Measurements from ENCODE around the gene GALNT14.

GALNT14 gene

DNA sequence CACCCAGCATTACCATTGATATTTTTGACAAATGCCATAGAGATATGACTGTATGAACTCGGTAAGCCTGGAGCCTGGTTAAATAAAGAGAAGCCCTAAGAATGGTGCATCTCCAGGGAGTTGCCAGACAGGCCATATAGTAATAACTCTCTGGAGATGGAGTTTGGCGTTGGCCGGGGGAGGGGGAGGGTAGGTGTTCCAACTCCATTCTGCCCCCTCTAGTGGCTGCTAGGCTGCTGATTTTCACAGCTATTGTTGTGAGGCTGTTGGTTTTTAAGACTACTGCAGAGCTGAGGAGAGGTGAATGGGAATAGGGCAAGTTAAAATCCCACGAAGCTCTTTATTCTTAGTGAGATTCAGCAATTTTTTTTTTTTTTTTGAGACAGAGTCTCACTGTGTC is 99.9 kb downstream of the GALNT14 start:
- no peak for DNase-seq (ENCODE audit: low spot score)
- Histone ChIP-seq H3K36me3 (ENCODE audit: low read depth) (no peaks in the 10 kb centered on the region; the same call in 1 of the 2 replicates), H3K27me3 (ENCODE audit: insufficient read depth, poor library complexity, severe bottlenecking) (no peaks in the 10 kb centered on the region), H3K4me3 (ENCODE audit: severe bottlenecking) (no peak overlapping the region), H3K4me1 (ENCODE audit: insufficient read depth, poor library complexity, severe bottlenecking) (no peaks in the 10 kb centered on the region), H3K9me3 (ENCODE audit: severe bottlenecking) (peaks cover 8% of the 10 kb centered on the region), H3K27ac (ENCODE audit: poor library complexity, severe bottlenecking) (no peak overlapping the region)
- TF ChIP-seq, protein P1, sequence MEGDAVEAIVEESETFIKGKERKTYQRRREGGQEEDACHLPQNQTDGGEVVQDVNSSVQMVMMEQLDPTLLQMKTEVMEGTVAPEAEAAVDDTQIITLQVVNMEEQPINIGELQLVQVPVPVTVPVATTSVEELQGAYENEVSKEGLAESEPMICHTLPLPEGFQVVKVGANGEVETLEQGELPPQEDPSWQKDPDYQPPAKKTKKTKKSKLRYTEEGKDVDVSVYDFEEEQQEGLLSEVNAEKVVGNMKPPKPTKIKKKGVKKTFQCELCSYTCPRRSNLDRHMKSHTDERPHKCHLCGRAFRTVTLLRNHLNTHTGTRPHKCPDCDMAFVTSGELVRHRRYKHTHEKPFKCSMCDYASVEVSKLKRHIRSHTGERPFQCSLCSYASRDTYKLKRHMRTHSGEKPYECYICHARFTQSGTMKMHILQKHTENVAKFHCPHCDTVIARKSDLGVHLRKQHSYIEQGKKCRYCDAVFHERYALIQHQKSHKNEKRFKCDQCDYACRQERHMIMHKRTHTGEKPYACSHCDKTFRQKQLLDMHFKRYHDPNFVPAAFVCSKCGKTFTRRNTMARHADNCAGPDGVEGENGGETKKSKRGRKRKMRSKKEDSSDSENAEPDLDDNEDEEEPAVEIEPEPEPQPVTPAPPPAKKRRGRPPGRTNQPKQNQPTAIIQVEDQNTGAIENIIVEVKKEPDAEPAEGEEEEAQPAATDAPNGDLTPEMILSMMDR (IDR thresholded peaks at IDR 0.05; ENCODE audit: poor library complexity, severe bottlenecking), result no peak
- ATAC-seq (ENCODE audit: low read depth), result no peak

DNA sequence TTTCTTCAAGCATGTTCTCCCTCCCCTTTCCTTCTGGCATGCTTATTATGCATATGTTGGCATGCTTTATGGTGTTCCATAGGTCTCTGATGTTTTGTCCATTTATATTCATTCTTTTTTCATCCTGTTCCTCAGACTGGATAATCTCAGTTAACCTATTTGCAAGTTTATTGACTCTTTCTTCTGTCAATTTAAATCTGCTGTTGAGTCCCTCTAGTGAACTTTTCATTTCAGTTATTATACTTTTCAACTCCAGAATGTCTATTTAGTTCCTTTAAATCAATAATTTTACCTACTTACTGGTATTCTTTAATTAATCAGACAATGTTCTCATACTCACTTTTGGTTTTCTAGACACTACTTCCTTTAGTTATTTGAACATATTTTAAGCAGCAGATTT is 101.2 kb downstream of the GALNT14 start:
- peaks cover 8% of the 10 kb centered on the region for H3K9me3 ChIP-seq (ENCODE audit: severe bottlenecking)
- H3K36me3 ChIP-seq (ENCODE audit: low read depth), result no peaks in the 10 kb centered on the region; the same call in 1 of the 2 replicates
- ATAC-seq (ENCODE audit: low read depth) (no peak), DNase-seq (ENCODE audit: low spot score) (no peak)
- no peaks in the 10 kb centered on the region for H3K27me3 ChIP-seq (ENCODE audit: insufficient read depth, poor library complexity, severe bottlenecking)
- H3K4me3 ChIP-seq (ENCODE audit: severe bottlenecking), result no peak overlapping the region
- TF ChIP-seq, protein P1 (IDR thresholded peaks at IDR 0.05; ENCODE audit: poor library complexity, severe bottlenecking), result no peak
- H3K4me1 ChIP-seq (ENCODE audit: insufficient read depth, poor library complexity, severe bottlenecking), result no peaks in the 10 kb centered on the region
- no peak overlapping the region for H3K27ac ChIP-seq (ENCODE audit: poor library complexity, severe bottlenecking)

DNA sequence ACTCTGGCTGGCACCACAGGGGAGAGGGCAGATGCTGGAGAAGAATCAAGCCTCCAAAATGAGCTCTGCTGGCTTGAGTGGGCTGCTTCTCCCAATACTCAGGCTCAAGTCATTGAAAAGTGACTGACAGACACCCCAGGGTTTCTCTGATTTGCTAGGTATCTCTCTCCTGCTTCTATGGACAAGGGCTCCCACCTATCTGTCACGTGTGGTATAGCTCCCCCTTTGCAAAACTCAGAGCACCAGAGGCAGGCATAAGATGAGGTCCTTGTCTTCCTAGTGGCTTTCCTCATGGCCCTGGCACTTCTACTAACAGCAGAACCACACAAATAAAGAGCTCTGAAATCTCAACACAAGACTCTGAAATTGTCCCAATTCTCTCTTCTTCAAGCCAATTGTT is 105.2 kb downstream of the GALNT14 start:
- Histone ChIP-seq H3K27me3 (ENCODE audit: insufficient read depth, poor library complexity, severe bottlenecking) (no peaks in the 10 kb centered on the region), H3K4me1 (ENCODE audit: insufficient read depth, poor library complexity, severe bottlenecking) (no peaks in the 10 kb centered on the region), H3K36me3 (ENCODE audit: low read depth) (no peaks in the 10 kb centered on the region; the same call in 1 of the 2 replicates), H3K27ac (ENCODE audit: poor library complexity, severe bottlenecking) (no peak overlapping the region), H3K9me3 (ENCODE audit: severe bottlenecking) (peaks cover 8% of the 10 kb centered on the region), H3K4me3 (ENCODE audit: severe bottlenecking) (no peak overlapping the region)
- no peak for ATAC-seq (ENCODE audit: low read depth)
- DNase-seq (ENCODE audit: low spot score), result no peak
- TF ChIP-seq, protein P1 (IDR thresholded peaks at IDR 0.05; ENCODE audit: poor library complexity, severe bottlenecking), result no peak

DNA sequence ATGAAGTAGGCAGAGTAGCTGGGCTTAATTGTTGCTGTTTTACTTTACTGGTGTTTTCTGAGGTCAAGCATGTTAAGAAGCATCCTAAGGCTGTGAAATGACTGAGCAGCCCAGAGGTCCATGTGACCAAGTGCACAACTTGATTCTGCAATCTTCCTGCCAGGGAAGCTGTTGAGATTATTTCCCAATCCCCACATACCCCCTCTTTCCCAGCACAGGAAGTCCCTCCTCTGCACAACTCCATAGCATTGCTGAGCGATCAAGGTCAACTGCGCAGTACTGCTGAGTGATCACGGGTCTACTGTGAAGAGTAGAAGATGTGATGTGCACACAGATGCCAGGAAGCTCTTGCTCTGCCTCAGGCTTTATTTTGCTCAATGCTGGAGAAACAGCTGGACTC is 105.8 kb downstream of the GALNT14 start:
- ATAC-seq (ENCODE audit: low read depth) (no peak), DNase-seq (ENCODE audit: low spot score) (no peak)
- TF ChIP-seq, protein P1 (IDR thresholded peaks at IDR 0.05; ENCODE audit: poor library complexity, severe bottlenecking), result no peak
- Histone ChIP-seq H3K4me3 (ENCODE audit: severe bottlenecking) (no peak overlapping the region), H3K27ac (ENCODE audit: poor library complexity, severe bottlenecking) (no peak overlapping the region), H3K4me1 (ENCODE audit: insufficient read depth, poor library complexity, severe bottlenecking) (no peaks in the 10 kb centered on the region), H3K27me3 (ENCODE audit: insufficient read depth, poor library complexity, severe bottlenecking) (no peaks in the 10 kb centered on the region), H3K36me3 (ENCODE audit: low read depth) (no peaks in the 10 kb centered on the region; the same call in 1 of the 2 replicates), H3K9me3 (ENCODE audit: severe bottlenecking) (peaks cover 8% of the 10 kb centered on the region)

DNA sequence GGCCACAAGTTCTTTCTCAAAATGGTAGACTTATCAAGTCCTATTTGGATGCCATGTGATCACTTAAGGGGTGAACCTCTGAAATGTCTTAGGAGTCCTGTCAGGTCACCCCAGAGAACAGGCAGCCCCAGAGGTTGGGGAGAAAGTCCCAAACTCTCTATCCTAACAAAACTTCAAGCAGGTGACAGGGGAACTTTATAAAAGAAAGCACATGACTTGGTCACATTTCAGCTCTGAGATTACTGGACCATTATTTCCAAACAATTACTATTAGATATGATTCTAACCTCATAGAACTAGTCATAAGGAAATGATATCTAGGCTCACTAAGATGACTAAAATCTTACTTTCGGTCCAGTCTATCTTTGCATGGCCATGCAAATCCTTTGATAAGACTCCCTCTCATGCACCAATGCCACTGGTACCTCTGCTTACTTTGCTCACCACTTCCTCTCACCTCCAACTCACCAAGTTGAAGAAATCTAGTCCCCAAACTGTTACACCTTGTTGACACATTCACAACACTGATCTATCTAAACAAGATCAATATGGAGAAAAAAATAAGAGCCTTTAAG is 107.0 kb downstream of the GALNT14 start:
- Histone ChIP-seq H3K4me1 (ENCODE audit: insufficient read depth, poor library complexity, severe bottlenecking) (no peaks in the 10 kb centered on the region), H3K36me3 (ENCODE audit: low read depth) (no peaks in the 10 kb centered on the region; the same call in 1 of the 2 replicates), H3K4me3 (ENCODE audit: severe bottlenecking) (no peak overlapping the region), H3K9me3 (ENCODE audit: severe bottlenecking) (no peaks in the 10 kb centered on the region), H3K27me3 (ENCODE audit: insufficient read depth, poor library complexity, severe bottlenecking) (no peaks in the 10 kb centered on the region), H3K27ac (ENCODE audit: poor library complexity, severe bottlenecking) (no peak overlapping the region)
- ATAC-seq (ENCODE audit: low read depth), result no peak
- TF ChIP-seq, protein P1 (IDR thresholded peaks at IDR 0.05; ENCODE audit: poor library complexity, severe bottlenecking), result no peak
- DNase-seq (ENCODE audit: low spot score), result no peak

All from RWPE2 (cell line).